Mesothelial cell of epicardium (in vitro differentiated cells): ENCODE results near the gene BBS7. TPM values are rescaled to one million over a fixed set of nuclear protein-coding genes. Genes with fewer than 3 reads are reported as not detected.

ENCODE experiments used
- DNase-seq, 2 experiments: peaks; one replicate each; pipeline ENCODE4 v3.0.0; 2021; ENCODE audit warnings: low spot score in 2 of 2; ENCODE audit not compliant: unreplicated experiment in 2 of 2
- H3K27ac Mint-ChIP-seq: 2 replicates; pipeline ENCODE4 v1.8.0; 2021; ENCODE audit warnings: mixed read lengths
- H3K27me3 Mint-ChIP-seq: 2 replicates; pipeline ENCODE4 v1.8.0; 2021; ENCODE audit warnings: low read depth, mixed read lengths
- H3K36me3 Mint-ChIP-seq: 2 replicates; pipeline ENCODE4 v1.8.0; 2021; ENCODE audit warnings: mixed read lengths
- H3K4me1 Mint-ChIP-seq: 2 replicates; pipeline ENCODE4 v1.8.0; 2021; ENCODE audit warnings: mixed read lengths
- H3K4me3 Mint-ChIP-seq: 2 replicates; pipeline ENCODE4 v1.8.0; 2021; ENCODE audit warnings: mild to moderate bottlenecking, moderate library complexity, mixed read lengths
- H3K9me3 Mint-ChIP-seq: 2 replicates; pipeline ENCODE4 v1.8.0; 2021; ENCODE audit warnings: mixed read lengths
- CTCF ChIP-seq: fragments of 200-600 bp; sonication (generic); IDR thresholded peaks from one replicate; pipeline ENCODE4 v1.5.0; 2021; ENCODE audit warnings: antibody characterized with exemption; ENCODE audit not compliant: unreplicated experiment
- total RNA-seq: library from RNA; stranded (reverse); gene quantifications from 3 replicates; pipeline ENCODE4 v1.2.1, GENCODE V29; 2021

BBS7 gene
- total RNA-seq, 1 donor from 2014 or later = 21.2 TPM

GRCh38 chr4:121824950-121825349 lies 45.3 kb downstream of the BBS7 start:
- no peaks in the 10 kb centered on the region for H3K9me3 Mint-ChIP-seq
- peaks cover 12% of the 10 kb centered on the region for H3K4me1 Mint-ChIP-seq
- no peak for TF ChIP-seq CTCF
- no peak overlapping the region for H3K27ac Mint-ChIP-seq
- peak overlapping the region; percentile 6 for H3K4me3 Mint-ChIP-seq
- no peaks in the 10 kb centered on the region for H3K27me3 Mint-ChIP-seq
- no peaks in the 10 kb centered on the region for H3K36me3 Mint-ChIP-seq
- DNase-seq = no peak

- Mint-ChIP-seq H3K4me1 (peaks cover 12% of the 10 kb centered on the region), H3K27me3 (no peaks in the 10 kb centered on the region), H3K27ac (peak overlapping the region; percentile 96), H3K36me3 (no peaks in the 10 kb centered on the region), H3K4me3 (peak overlapping the region; percentile 95), H3K9me3 (no peaks in the 10 kb centered on the region)
- DNase-seq = no peak
- no peak for TF ChIP-seq CTCF
Observed at GRCh38 chr4:121824171-121824527, 46.1 kb downstream of the BBS7 start.

GRCh38 chr4:121823505-121824170 lies 46.6 kb downstream of the BBS7 start, which contains the start of gene CCNA2:
TSS of gene CCNA2 (minus strand) at chr4:121823883. CDS start at chr4:121823628, 255 bp downstream.
- peak within 1 kb of the TSS; percentile 96 for H3K27ac Mint-ChIP-seq
- no peaks in the 10 kb centered on the region for H3K36me3 Mint-ChIP-seq
- no peaks in the 10 kb centered on the region for H3K9me3 Mint-ChIP-seq
- peak within 1 kb of the TSS; percentile 95 for H3K4me3 Mint-ChIP-seq
- H3K27me3 Mint-ChIP-seq = no peaks in the 10 kb centered on the region
- TF ChIP-seq CTCF = no peak
- peaks cover 12% of the 10 kb centered on the region for H3K4me1 Mint-ChIP-seq
- DNase-seq = peak; percentile 85 to 94

GRCh38 chr4:121822796-121823504 lies 47.3 kb downstream of the BBS7 start:
- Mint-ChIP-seq H3K27me3 (no peaks in the 10 kb centered on the region), H3K9me3 (no peaks in the 10 kb centered on the region), H3K4me1 (peaks cover 12% of the 10 kb centered on the region), H3K27ac (peak overlapping the region; percentile 96), H3K36me3 (no peaks in the 10 kb centered on the region), H3K4me3 (peak overlapping the region; percentile 95)
- TF ChIP-seq CTCF = no peak
- no peak for DNase-seq

- no peak overlapping the region for H3K27ac Mint-ChIP-seq
- H3K9me3 Mint-ChIP-seq = no peaks in the 10 kb centered on the region
- peaks cover 12% of the 10 kb centered on the region for H3K4me1 Mint-ChIP-seq
- H3K27me3 Mint-ChIP-seq = no peaks in the 10 kb centered on the region
- TF ChIP-seq CTCF = no peak
- H3K36me3 Mint-ChIP-seq = no peaks in the 10 kb centered on the region
- no peak for DNase-seq
- peak overlapping the region; percentile 95 for H3K4me3 Mint-ChIP-seq
Observed at GRCh38 chr4:121822047-121822446, 48.2 kb downstream of the BBS7 start.
